Measurements from ENCODE around the gene PADI1.
"Not testable (repeated sequence)": the region's sequence is repeated elsewhere in the genome, so short reads cannot be mapped to it uniquely, and the experiment has no call there.

The PADI1 gene

DNA sequence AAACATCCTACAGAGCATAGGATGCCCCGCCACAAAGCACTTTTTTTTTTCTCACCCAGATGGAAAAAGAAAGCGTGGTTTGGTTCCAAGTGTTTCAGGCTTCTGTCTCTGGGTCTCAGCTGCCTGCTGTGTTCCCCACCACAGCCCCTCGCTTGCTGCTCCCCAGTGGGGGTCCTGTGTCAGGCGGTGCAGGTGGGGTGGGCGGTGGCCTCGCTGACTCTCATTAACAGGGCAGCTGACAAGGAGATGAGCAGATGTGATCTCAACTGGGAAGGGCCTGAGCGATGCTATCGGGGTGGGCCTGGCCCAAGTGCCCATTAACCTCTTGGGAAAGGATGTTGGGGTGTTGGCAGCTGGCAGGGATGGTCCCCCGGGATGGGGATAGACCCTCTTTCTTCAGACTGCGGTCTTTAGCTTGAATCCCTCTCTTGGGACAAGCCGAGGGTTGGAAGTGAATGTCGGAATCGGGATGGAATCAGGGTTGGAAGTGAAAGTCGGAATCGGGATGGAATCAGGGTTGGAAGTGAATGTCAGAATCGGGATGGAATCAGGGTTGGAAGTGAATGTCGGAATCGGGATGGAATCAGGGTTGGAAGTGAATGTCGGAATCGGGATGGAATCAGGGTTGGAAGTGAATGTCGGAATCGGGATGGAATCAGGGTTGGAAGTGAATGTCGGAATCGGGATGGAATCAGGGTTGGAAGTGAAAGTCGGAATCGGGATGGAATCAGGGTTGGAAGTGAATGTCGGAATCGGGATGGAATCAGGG, 36.3 kb downstream of the PADI1 start:
- DNase-seq (ENCODE audit: low spot score) = not testable (repeated sequence)

DNA sequence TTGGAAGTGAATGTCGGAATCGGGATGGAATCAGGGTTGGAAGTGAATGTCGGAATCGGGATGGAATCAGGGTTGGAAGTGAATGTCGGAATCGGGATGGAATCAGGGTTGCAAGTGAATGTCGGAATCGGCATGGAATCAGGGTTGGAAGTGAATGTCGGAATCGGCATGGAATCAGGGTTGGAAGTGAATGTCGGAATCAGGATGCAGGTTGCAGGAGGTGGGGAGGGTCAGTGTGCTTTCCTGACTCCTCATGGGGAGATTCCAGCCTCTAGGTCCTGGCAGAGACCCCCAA, 36.8 kb downstream of the PADI1 start:
- not testable (repeated sequence) for DNase-seq (ENCODE audit: low spot score)

DNA sequence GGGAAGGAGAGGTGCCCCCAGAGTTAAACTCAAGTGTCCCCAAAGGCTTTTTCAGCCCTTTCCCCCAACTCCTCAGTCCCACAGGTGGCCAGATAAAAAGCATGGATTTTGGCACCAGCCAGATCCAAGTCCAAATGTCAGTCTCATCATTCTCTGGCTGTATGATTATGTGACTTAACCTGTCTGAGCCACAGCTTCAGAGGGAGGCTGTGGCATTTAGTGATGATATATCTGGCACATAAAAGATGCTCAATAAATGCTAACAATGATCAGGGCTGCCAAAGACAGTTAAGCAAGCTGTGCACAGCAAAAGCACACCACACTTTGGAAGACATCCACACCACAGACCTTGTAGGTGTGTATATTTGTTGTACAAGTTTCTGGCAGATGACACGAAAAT, 38.3 kb downstream of the PADI1 start:
- no peak for DNase-seq (ENCODE audit: low spot score)

DNA sequence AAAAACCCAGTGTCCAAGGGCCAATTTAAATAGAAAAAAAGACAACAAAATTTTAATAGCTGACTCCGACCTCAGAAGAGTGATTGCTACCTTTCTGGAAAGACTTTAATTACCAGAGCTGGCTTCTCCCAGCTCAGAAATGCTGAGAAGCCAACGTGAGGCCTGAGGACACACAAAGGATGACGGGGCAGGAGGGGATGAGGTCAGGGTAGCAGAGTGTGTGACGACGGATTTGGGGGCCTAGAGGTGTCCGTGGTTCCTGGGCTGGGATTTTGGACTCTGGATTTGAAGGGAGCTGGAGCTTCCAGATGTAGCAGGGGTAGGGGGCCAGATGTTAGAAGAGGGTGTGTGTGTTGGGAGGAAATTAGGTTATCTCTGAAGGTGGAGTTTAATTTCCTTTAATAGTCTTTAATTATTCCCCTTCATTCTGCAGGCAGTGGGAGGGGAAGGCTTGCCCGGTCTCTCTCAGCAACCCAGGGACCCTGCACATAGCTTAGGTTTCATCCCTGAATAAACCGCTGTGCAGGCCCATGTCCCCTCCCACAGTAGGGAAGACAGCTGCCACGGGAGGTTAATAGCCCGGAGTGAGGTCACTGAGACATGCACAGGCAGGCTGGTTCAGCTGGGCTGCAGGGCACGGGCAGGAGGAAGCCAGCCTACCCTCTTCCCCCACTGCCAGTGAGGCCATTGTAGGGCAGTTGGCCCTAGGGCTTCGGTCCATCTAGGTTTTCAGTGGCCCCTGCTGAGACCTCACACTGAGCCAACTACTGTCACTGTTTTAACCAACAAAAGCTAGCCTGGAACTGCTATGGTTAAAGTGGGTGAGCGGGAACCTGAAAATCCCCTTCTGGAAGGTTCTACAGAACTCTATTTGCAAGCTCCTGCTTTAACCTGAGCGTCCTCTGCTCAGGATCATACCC, 40.2 kb downstream of the PADI1 start:
- no peak for DNase-seq (ENCODE audit: low spot score)

DNA sequence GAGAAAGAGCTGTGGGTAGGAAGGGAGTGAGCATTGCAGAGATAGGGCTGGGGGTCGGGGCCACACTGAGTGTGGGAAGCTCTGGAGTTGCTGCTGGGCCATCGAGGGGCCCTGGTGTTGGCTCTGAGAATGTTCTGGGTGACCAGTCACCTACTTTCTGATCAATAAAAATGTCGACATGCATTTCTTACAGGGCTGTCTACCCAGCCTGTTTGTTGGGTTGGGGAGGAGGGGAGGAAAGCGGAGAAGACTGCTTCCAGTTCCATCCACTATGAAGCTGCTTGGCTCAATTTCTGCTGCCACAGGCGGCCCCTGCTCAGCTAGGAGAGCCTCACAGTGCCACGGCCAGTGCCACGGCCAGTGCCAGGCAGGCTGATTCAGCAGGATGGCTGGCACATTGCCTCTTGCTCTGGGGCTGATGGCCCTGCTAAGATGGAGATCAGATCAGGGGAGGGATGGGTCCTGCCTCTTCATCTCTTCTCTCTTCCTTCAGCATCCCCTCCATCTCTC, 40.9 kb downstream of the PADI1 start:
- DNase-seq (ENCODE audit: low spot score) = no peak

DNA sequence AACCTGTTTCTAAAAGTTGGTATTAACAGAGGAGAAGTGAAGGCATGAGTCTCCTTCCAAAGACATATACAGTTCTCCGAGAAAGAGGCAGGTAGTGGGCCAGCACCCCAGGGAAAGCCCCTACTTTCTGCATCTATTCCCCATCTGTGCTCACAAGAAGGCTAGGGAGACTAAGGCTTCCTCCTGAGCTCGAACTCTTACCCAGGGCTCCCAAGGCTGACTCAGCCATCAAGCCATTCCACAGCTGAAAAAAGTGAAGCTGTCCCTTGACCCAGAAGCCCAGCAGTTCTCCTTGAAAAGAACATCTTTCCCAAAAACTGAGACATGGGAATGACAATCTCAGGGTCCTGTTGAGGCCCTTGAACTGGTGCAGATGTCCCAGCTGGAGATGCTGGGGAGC, 42.0 kb downstream of the PADI1 start:
- no peak for DNase-seq (ENCODE audit: low spot score)

DNA sequence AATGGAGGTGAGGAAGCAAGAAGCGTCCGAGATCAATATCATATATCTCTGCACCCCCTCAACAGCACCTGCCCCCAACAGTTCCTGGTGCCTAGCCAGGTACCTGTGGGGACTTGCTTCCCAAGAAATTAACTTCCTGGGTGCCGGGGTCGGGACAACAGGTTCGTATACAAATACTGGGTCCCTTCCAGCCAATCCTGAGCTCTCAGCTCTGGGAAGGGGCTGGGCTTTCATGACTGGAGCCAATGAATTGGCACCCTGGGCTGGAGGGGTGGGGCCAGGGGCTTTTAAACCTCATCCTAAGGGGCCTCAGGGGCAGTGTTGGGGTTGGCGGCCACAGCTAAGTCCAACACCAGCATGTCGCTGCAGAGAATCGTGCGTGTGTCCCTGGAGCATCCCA, 43.9 kb downstream of the PADI1 start, which contains the start of gene PADI3:
Gene PADI3 (plus strand): TSS at position 318 of the 400 bp plus-strand sequence. CDS start 40 bp downstream, at position 358.
- no peak for DNase-seq (ENCODE audit: low spot score)

DNA sequence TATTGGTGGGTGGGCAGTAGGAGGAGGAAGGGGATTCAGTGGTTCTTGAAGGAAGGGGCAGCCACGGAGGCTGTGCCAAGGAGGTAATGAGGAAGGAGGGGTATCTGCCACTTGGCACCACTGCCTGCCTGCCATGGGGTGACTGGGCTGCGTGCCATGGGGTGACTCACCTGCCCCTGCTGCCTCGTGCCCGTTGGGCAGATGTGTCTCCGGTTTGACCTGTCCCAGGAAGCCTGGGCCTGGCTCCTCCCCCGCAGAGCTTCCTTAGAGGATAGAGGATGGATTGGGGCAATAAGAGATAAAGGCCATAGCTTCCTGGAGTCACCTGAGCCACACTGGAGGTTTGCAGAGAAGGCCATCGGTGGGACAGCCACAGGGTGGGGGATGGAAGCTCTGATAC, 45.7 kb downstream of the PADI1 start:
- DNase-seq (ENCODE audit: low spot score) = no peak

DNA sequence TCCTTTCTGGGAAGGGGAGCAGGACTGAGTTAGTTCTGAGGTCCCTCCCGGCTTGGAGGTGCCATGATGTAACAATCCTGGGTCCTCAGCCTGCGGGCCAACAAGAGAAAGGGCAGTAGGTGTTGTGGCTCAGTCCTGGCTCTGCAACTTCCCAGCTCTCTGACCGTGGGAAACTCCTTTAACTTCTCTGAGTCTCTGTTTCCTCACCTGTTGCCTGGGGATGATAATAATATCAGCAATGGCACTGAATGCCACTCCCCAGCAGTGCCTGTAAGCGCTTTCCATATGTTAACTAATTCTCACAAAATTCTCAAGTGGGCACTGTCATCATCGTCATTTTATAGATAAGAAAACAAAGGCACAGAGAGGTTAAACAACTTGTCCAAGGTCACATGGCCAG, 46.3 kb downstream of the PADI1 start:
- no peak for DNase-seq (ENCODE audit: low spot score)

DNA sequence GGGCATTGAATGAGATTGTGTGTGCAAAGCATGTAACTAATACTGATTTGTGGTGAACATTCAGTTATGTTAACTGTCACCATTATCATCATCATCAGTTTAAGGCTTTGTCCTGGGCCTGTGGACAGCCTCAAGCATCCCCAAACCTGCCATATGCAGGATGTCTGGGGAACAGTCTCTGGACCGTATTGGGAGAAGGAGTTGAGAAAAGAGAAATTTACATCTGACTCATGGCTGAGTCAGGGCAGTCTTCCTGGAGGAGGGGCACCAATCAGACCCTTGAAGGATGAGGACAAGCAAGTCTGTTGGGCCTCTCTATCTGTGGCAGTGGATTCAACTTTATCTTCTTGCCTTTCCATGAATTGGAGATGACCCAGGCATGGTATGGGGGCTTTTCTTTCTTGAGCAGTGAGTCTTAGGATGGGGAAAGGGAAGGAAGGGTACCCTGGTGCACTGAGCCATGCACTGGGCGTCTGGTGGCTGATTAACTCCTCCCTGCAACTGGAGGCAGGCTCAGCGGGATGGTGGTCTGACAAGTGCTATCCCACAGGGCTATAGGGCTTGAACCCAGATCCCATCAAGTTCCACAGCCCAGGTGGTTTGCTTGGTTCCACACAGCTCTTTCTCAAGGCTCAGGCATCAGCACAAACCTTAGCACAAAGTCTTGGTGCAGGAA, 46.9 kb downstream of the PADI1 start:
- no peak for DNase-seq (ENCODE audit: low spot score)

DNA sequence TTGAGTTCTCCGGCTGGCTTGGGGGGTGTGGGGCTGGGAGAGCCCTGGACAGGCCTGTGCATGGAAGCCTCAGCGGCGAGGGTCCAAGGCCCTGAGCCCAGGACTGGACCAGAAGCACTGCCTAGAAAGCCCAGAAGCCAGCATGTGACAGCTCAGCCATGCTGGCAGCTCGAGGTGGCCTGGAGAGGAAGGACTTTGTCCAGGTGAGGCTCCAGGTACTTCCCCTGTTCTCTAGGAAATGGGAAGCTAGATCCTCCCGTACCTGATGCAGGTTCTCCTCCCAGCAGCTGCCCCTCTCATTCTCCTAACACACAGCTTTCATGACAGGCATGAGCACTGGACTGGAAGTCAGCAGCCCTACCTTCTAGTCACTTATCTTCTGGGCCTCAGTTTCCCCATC, 50.4 kb downstream of the PADI1 start:
- DNase-seq (ENCODE audit: low spot score) = no peak

DNA sequence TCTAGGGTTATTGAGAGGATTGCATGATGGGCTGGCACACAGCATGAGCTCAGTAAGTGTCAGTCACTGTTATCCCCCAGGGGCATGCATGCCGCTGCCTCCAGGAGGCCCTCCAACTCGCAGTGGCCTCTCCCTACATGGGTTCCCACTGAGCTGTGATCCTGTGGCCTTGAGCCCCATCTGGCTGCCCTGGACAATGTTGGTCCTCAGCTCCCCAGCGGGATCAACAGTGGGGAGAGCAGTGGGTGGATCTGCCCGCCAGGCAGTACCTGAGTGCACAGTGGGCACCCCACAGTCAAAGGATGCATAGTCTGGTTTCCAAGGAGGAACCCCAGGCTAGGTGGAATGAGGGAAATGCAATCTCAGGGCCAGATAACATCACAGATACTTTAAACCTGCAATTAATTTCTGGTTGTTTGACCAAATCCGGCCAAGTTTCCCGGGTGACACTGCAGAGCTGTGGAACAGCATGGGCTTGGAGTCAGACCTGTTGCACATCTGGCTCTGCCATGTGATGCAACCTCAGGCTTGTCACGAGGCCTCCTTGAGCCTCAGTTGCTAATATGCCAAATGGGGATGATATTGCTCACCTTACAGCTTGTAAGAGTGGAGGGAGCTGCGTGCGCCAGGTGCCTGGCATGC, 53.3 kb downstream of the PADI1 start:
- DNase-seq (ENCODE audit: low spot score) = no peak

DNA sequence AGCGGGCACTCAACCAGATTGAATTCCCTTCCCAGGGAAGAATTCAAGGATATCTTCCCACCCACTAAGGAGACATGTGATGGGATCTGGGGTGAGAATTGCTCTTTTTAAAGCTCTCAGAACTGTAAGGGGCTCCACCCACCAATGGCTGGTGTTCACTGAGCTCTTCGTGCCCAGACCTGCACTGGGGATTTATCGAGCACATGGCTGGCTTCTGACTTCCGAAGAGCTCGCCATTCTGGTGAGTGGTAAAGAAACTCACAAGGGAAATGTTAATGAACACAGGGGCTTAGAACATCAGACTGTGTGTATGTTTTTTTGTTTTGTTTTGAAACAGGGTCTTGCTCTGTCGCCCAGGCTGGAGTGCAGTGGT, 53.8 kb downstream of the PADI1 start:
- DNase-seq (ENCODE audit: low spot score) = no peak

DNA sequence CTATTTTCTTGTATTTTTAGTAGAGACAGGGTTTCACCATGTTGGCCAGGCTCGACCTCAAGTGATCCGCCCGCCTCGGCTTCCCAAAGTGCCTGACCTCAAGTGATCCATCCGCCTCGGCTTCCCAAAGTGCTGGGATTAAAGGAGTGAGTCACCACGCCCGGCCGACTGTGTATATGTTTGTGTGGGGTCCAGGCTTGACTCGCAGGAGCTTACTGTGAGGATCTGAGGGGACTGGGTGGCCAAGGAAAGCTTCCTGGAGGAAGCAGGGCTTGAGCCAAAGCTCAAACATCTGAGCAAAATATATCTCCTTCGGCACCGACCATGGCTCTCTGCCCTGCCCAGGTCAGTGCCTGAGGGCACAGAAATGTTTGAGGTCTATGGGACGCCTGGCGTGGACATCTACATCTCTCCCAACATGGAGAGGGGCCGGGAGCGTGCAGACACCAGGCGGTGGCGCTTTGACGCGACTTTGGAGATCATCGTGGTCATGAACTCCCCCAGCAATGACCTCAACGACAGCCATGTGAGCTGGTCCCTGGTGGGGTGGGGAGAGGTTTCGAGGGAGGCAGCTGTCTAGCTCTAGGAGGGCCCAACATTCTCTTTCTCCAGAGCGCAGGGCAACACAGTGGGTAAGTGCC, 54.4 kb downstream of the PADI1 start:
- DNase-seq (ENCODE audit: low spot score) = no peak

DNA sequence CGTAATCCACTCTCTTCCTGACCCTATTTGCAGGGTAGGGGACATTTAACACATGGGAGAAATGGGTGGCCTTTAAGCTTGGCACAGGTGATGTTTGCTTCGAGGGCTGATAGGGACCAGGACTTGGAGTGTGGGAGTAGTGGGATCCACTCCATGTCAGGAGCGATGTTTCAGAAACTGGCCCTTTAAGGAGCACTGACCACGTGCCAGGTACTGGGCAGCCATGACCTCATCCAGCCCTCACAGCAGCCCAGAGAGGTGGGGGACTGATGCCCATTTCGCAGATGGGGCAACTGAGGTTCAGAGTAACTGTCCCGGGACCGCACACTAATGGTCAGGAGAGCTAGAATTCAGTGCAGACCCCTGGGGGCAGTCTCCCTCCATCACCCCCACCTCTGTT, 55.3 kb downstream of the PADI1 start:
- no peak for DNase-seq (ENCODE audit: low spot score)

DNA sequence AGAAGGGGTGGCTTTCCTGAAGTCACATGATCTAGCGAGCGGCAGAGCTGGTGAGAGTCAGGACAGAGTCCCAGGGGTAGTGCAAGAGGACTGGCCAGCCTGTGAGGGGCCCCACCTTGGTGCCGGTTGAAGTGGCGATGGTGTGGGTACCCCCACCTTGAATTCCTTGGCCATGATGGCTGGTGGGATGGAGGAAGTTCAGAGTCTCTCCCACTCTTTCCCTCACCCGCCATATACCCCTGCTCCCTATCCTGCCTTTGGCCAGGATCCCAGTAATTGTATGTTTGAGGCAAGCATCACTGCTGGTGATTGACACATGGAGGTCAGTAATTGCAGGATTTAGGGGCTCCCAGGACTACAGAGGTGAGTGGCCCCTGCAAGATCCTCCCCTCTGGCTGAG, 55.8 kb downstream of the PADI1 start:
- no peak for DNase-seq (ENCODE audit: low spot score)

DNA sequence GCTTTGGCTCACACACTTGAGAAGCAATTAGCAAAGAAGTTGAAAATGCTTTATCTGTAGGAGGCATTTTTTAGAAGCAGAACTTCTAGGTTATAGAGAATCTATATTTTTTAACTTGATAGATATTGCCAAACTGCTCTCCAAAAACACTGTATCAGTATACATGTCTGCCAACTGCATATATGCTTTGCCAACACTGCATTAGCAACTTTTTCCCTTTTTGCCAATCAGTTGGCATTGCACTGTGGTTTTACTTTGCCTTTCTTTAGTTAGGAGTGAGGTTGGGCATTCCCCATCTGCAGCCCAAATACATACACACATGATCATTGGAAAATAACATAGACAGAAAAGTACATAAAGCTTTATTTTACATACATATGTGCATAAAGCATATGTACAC, 59.0 kb downstream of the PADI1 start:
- DNase-seq (ENCODE audit: low spot score) = no peak

DNA sequence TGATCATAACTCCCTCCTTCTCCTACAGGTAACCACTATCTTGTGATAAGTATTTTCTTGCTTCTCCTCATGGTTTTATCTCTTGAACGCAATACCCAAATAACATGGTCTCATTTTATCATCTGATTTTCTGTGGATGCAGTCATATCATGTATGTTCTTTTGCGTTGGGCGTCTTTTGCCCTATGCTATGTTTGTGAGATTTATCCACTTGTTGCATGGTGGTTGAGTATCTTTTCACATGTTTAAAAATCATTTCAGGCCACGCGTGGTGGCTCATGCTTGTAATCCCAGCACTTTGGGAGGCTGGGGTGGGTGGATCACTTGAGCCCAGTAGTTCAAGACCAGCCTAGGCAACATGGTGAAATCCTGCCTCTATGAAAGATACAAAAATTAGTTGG, 59.5 kb downstream of the PADI1 start:
- no peak for DNase-seq (ENCODE audit: low spot score)

DNA sequence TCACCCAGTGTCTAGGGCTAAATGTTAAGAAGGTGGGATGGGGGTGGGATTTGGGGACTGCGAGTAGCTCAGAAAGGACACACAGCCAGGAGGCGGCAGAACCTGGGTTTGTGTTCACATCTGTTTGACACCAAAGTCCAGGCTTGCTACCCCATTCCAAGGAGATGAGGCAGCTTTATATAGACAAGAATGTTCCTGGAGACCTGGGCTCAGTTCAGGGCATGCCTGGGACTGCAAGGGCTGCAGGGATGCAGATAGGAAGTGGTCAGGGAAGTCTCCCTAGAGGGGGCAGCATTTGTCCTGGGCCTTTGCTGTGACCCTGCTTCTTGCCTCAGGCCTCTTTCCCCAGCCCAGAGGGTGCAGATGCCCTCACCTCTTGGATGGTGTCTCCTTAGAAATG, 60.2 kb downstream of the PADI1 start:
- DNase-seq (ENCODE audit: low spot score) = no peak

DNA sequence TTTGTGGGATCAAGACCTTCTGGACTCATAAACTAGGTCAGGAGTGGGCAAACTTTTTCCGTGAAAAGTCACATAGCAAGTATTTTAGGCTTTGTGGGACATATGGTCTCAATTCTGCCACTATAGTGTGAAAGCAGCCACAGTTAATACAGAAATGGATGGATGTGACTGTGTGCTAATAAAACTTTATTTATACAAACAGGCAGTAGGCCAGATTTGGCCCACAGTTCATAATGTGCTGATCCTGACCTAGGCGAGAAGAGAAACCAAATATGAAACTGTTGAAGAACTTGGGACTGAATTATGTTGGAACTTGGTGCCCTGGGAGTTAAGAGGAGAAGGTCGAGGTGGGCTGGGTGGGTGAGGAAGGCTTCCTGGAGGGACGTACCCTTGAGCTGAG, 61.0 kb downstream of the PADI1 start:
- no peak for DNase-seq (ENCODE audit: low spot score)

DNA sequence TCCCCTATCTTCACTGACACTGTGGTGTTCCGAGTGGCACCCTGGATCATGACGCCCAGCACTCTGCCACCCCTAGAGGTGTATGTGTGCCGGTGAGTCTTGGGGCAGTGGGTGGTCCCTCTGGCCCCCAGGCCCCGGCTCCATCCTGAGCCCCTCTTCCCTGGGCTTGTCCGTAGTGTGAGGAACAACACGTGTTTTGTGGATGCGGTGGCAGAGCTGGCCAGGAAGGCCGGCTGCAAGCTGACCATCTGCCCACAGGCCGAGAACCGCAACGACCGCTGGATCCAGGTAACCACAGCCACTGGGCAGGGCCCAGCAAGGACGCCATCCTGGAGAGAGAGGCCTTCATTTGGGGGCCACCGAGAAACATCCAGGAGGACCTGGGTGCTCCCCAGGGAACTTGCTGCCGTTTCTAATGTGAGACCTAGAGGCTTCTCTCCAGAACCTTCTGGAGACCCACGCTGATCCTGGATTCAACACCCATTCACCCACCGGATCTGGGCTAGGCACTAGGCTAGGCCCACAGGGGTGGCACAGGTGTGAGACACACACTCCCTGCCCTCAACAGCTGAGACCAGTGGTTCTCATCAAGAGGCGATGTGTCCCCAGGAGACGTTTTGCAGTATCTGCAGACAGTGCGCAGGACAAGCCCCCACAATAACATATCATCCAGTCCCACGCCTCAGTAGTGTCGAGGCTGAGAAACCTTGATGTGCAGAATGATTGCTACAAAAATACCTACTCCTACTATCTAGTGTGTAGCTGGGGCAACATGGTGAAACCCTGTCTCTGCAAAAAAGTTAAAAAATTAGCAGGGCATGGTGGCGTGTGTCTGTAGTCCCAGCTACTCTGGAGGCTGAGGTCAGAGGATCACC, 66.2 kb downstream of the PADI1 start:
- DNase-seq (ENCODE audit: low spot score) = no peak

All from globus pallidus (tissue), 1 donor.